ENCODE data around the gene ERC1. TPM values are rescaled to one million over a fixed set of nuclear protein-coding genes. Genes with fewer than 3 reads are reported as not detected.

Gene ERC1
- total RNA-seq, 1 donor from 2014 or later: 56.5 TPM

GRCh38 chr12:1053690-1054089, 62.7 kb downstream of the ERC1 start:
- intact Hi-C loops (cut with DNase I): no loop called here
- TF ChIP-seq, protein P1, sequence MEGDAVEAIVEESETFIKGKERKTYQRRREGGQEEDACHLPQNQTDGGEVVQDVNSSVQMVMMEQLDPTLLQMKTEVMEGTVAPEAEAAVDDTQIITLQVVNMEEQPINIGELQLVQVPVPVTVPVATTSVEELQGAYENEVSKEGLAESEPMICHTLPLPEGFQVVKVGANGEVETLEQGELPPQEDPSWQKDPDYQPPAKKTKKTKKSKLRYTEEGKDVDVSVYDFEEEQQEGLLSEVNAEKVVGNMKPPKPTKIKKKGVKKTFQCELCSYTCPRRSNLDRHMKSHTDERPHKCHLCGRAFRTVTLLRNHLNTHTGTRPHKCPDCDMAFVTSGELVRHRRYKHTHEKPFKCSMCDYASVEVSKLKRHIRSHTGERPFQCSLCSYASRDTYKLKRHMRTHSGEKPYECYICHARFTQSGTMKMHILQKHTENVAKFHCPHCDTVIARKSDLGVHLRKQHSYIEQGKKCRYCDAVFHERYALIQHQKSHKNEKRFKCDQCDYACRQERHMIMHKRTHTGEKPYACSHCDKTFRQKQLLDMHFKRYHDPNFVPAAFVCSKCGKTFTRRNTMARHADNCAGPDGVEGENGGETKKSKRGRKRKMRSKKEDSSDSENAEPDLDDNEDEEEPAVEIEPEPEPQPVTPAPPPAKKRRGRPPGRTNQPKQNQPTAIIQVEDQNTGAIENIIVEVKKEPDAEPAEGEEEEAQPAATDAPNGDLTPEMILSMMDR (IDR thresholded peaks at IDR 0.05): no peak
- TF ChIP-seq POLR2A (IDR thresholded peaks at IDR 0.05) (no peak), POLR2AphosphoS5 (IDR thresholded peaks at IDR 0.05; ENCODE audit: insufficient read depth in 1 of 2, low read depth in 1 of 2) (no peak)

DNA sequence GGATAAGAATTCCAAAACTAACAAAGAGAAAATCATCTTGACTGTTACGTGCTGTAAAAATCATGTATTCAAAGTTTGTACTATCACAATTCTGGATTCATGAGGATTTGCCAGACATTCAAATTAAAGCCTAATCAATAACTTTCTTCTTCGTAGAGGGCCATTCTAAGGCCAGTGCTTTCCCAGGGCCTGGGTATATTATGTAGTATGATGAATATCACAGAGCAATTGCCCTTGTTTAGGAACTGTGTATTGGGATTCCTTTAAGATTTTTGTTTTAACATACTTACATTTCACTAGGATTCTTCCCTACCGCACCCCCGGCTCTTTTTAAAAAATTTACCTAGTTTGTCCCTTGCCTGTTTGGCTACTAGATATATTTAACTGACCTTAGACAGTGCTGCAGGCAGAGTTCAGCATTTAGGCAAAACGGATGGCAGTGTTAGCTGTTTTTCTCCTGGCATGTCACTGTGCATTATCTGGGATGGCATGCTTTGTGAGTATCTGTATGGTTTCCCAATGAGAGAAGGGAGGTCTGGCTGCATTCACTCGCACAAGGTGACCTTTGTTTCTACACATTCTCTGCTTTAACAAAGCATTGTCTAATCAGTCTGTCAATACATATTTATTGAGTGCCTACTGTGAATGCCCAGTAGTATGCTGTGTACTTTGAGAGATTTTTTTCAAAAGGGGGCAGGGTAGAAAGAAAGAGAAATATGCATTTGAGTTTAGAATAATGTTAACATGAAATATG, 63.3 kb downstream of the ERC1 start:
- intact Hi-C loops (cut with DNase I): no loop called here
- Histone ChIP-seq H3K27ac (no peak overlapping the region), H3K4me1 (peaks cover 9% of the 10 kb centered on the region), H3K27me3 (no peaks in the 10 kb centered on the region), H3K36me3 (no peaks in the 10 kb centered on the region), H3K4me3 (no peak overlapping the region), H3K9me3 (peaks cover 11% of the 10 kb centered on the region)
- TF ChIP-seq POLR2AphosphoS5 (IDR thresholded peaks at IDR 0.05; ENCODE audit: insufficient read depth in 1 of 2, low read depth in 1 of 2): no peak
- TF ChIP-seq, protein P1 (IDR thresholded peaks at IDR 0.05): no peak
- no peak for TF ChIP-seq POLR2A (IDR thresholded peaks at IDR 0.05)
- no peak for DNase-seq (ENCODE audit: extremely low spot score in 2 of 2)

More at GRCh38 chr12:1053690-1054089, 62.7 kb downstream of the ERC1 start:
- Histone ChIP-seq H3K4me1 (peaks cover 9% of the 10 kb centered on the region), H3K4me3 (no peak overlapping the region), H3K36me3 (no peaks in the 10 kb centered on the region), H3K27me3 (no peaks in the 10 kb centered on the region), H3K27ac (no peak overlapping the region), H3K9me3 (peaks cover 5% of the 10 kb centered on the region)
- DNase-seq (ENCODE audit: extremely low spot score in 2 of 2): no peak

DNA sequence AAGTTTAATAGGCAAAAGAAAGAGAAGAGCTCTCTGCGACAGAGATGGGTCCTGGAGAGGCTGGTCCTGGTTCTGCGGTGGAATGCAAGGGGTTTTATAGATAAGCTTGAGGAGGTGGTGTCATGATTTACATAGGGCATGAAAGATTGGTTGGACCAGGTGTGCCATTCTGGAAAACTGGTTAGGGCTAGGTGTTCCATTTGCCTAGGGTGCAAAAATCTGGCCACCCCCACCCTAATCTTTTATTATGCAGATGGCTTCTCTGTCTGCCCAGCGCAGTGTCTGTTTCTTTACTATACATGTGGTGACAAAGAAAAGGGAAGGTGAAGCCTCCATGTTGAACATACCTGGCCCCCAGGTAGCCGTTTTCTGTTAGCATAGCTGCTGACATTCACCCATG, 65.4 kb downstream of the ERC1 start:
- Histone ChIP-seq H3K27ac (no peak overlapping the region), H3K36me3 (no peaks in the 10 kb centered on the region), H3K9me3 (peaks cover 13% of the 10 kb centered on the region), H3K4me3 (no peak overlapping the region), H3K27me3 (no peaks in the 10 kb centered on the region), H3K4me1 (peaks cover 9% of the 10 kb centered on the region)
- intact Hi-C loops (cut with DNase I): no loop called here
- no peak for DNase-seq (ENCODE audit: extremely low spot score in 2 of 2)
- TF ChIP-seq POLR2A (IDR thresholded peaks at IDR 0.05) (no peak), POLR2AphosphoS5 (IDR thresholded peaks at IDR 0.05; ENCODE audit: insufficient read depth in 1 of 2, low read depth in 1 of 2) (no peak)
- TF ChIP-seq, protein P1 (IDR thresholded peaks at IDR 0.05): no peak

DNA sequence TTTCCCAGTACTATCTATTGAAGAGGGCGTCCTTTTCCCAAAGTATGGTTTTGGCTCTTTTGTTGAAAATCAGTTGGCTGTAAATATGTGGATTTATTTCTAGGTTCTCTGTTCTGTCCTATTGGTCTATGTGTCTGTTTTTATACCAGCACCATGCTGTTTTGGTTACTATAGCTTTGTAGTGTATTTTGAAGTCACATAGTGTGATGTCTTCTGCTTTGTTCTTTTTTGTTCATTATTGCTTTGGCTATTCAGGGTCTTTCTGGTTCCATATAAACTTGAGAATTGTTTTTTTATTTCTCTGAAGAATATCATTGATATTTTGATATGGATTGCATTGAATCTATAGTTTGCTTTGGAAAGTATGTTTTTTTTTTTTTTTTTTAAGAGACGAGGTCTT, 67.4 kb downstream of the ERC1 start:
- no peak overlapping the region for H3K27ac ChIP-seq
- DNase-seq (ENCODE audit: extremely low spot score in 2 of 2): no peak
- peaks cover 7% of the 10 kb centered on the region for H3K4me1 ChIP-seq
- intact Hi-C loops (cut with DNase I): no loop called here
- no peak for TF ChIP-seq POLR2A (IDR thresholded peaks at IDR 0.05)
- TF ChIP-seq, protein P1 (IDR thresholded peaks at IDR 0.05): no peak
- TF ChIP-seq POLR2AphosphoS5 (IDR thresholded peaks at IDR 0.05; ENCODE audit: insufficient read depth in 1 of 2, low read depth in 1 of 2): no peak
- no peak overlapping the region for H3K4me3 ChIP-seq
- H3K27me3 ChIP-seq: no peaks in the 10 kb centered on the region
- H3K9me3 ChIP-seq: peaks cover 16% of the 10 kb centered on the region
- no peaks in the 10 kb centered on the region for H3K36me3 ChIP-seq

- H3K27me3 ChIP-seq: no peaks in the 10 kb centered on the region
- H3K4me1 ChIP-seq: no peaks in the 10 kb centered on the region
- peaks cover 20% of the 10 kb centered on the region for H3K9me3 ChIP-seq
- H3K36me3 ChIP-seq: peaks cover 0 to 4% of the 10 kb centered on the region in 2 donors
- H3K4me3 ChIP-seq: no peak overlapping the region
- DNase-seq (ENCODE audit: extremely low spot score in 2 of 2): no peak
- intact Hi-C loops (cut with DNase I): no loop called here
- H3K27ac ChIP-seq: no peak overlapping the region
- TF ChIP-seq POLR2A (IDR thresholded peaks at IDR 0.05) (no peak), POLR2AphosphoS5 (IDR thresholded peaks at IDR 0.05; ENCODE audit: insufficient read depth in 1 of 2, low read depth in 1 of 2) (peak in 1 of 2 donors; percentile 15)
- TF ChIP-seq, protein P1 (IDR thresholded peaks at IDR 0.05): no peak
Measured at GRCh38 chr12:1059162-1059561, 68.1 kb downstream of the ERC1 start.

Measured in vagina (tissue), 2 donors.